ENCODE measurements around the gene PET100.

The PET100 gene

GRCh38 chr19:7619671-7620441, 9.7 kb upstream of the PET100 start:
- H3K27ac Mint-ChIP-seq: peak overlapping the region; percentile 5
- H3K36me3 Mint-ChIP-seq: peaks cover 32% of the 10 kb centered on the region
- H3K27me3 Mint-ChIP-seq: no peaks in the 10 kb centered on the region
- no peaks in the 10 kb centered on the region for H3K4me1 Mint-ChIP-seq
- H3K4me3 Mint-ChIP-seq: no peak overlapping the region
- CTCF ChIA-PET: no interaction called here
- no peak for DNase-seq
- H3K9me3 Mint-ChIP-seq: no peaks in the 10 kb centered on the region

GRCh38 chr19:7620442-7621412, 8.9 kb upstream of the PET100 start:
- Mint-ChIP-seq H3K27ac (no peak overlapping the region), H3K4me1 (no peaks in the 10 kb centered on the region), H3K27me3 (no peaks in the 10 kb centered on the region), H3K36me3 (peaks cover 36% of the 10 kb centered on the region), H3K4me3 (no peak overlapping the region), H3K9me3 (no peaks in the 10 kb centered on the region)
- DNase-seq: no peak
- CTCF ChIA-PET: no interaction called here

GRCh38 chr19:7622933-7623685, 6.5 kb upstream of the PET100 start:
- CTCF ChIA-PET: no interaction called here
- Mint-ChIP-seq H3K27ac (no peak overlapping the region), H3K36me3 (peaks cover 41% of the 10 kb centered on the region), H3K4me3 (no peak overlapping the region), H3K9me3 (no peaks in the 10 kb centered on the region), H3K27me3 (no peaks in the 10 kb centered on the region), H3K4me1 (peaks cover 11% of the 10 kb centered on the region)
- DNase-seq: no peak

GRCh38 chr19:7623725-7624603, 5.6 kb upstream of the PET100 start:
- H3K27ac Mint-ChIP-seq: no peak overlapping the region
- DNase-seq: no peak
- CTCF ChIA-PET: no interaction called here

GRCh38 chr19:7624810-7625209, 4.8 kb upstream of the PET100 start:
- no peak for DNase-seq
- CTCF ChIA-PET: no interaction called here
- no peaks in the 10 kb centered on the region for H3K27me3 Mint-ChIP-seq
- H3K27ac Mint-ChIP-seq: no peak overlapping the region
- H3K36me3 Mint-ChIP-seq: peaks cover 42% of the 10 kb centered on the region
- no peak overlapping the region for H3K4me3 Mint-ChIP-seq
- peaks cover 28% of the 10 kb centered on the region for H3K4me1 Mint-ChIP-seq
- no peaks in the 10 kb centered on the region for H3K9me3 Mint-ChIP-seq

More at GRCh38 chr19:7623725-7624603, 5.6 kb upstream of the PET100 start:
- Mint-ChIP-seq H3K36me3 (peaks cover 35% of the 10 kb centered on the region), H3K4me3 (no peak overlapping the region), H3K27me3 (no peaks in the 10 kb centered on the region), H3K9me3 (no peaks in the 10 kb centered on the region), H3K4me1 (peaks cover 20% of the 10 kb centered on the region)

GRCh38 chr19:7625763-7626372, 3.7 kb upstream of the PET100 start:
- no peak overlapping the region for H3K27ac Mint-ChIP-seq
- H3K36me3 Mint-ChIP-seq: peaks cover 42% of the 10 kb centered on the region
- CTCF ChIA-PET: no interaction called here
- H3K4me1 Mint-ChIP-seq: peaks cover 37% of the 10 kb centered on the region
- no peak overlapping the region for H3K4me3 Mint-ChIP-seq
- H3K9me3 Mint-ChIP-seq: no peaks in the 10 kb centered on the region
- no peak for DNase-seq
- H3K27me3 Mint-ChIP-seq: no peaks in the 10 kb centered on the region

- peaks cover 37% of the 10 kb centered on the region for H3K36me3 Mint-ChIP-seq
- CTCF ChIA-PET: no interaction called here
- no peaks in the 10 kb centered on the region for H3K9me3 Mint-ChIP-seq
- no peaks in the 10 kb centered on the region for H3K27me3 Mint-ChIP-seq
- peaks cover 40% of the 10 kb centered on the region for H3K4me1 Mint-ChIP-seq
- H3K4me3 Mint-ChIP-seq: no peak overlapping the region
- DNase-seq: no peak
- peak overlapping the region; percentile 42 for H3K27ac Mint-ChIP-seq
These were observed 2.4 kb upstream of the PET100 start for GRCh38 chr19:7627166-7627565.

- no peaks in the 10 kb centered on the region for H3K27me3 Mint-ChIP-seq
- no peaks in the 10 kb centered on the region for H3K9me3 Mint-ChIP-seq
- peak overlapping the region; percentile 98 for H3K27ac Mint-ChIP-seq
- CTCF ChIA-PET: interaction anchor here (1.2 kb wide), 1 partner anchor 9 kb away, joined by 3 read pairs; no protein-coding TSS in a partner anchor
- DNase-seq: peak; percentile 34
- peak overlapping the region; percentile 92 for H3K4me3 Mint-ChIP-seq
- peaks cover 36% of the 10 kb centered on the region for H3K36me3 Mint-ChIP-seq
- H3K4me1 Mint-ChIP-seq: peaks cover 40% of the 10 kb centered on the region
These were observed 843 bp upstream of the PET100 start for GRCh38 chr19:7628589-7629311.

- Mint-ChIP-seq H3K27ac (peak overlapping the region; percentile 47), H3K4me1 (peaks cover 51% of the 10 kb centered on the region), H3K9me3 (no peaks in the 10 kb centered on the region), H3K36me3 (peaks cover 28% of the 10 kb centered on the region), H3K4me3 (peak overlapping the region; percentile 19), H3K27me3 (peaks cover under 1% of the 10 kb centered on the region)
- CTCF ChIA-PET: no interaction called here
- DNase-seq: no peak
These were observed 2.0 kb downstream of the PET100 start for GRCh38 chr19:7631577-7631976.

- Mint-ChIP-seq H3K9me3 (no peaks in the 10 kb centered on the region), H3K27me3 (peaks cover 4% of the 10 kb centered on the region), H3K4me3 (no peak overlapping the region), H3K36me3 (peaks cover 23% of the 10 kb centered on the region), H3K27ac (no peak overlapping the region), H3K4me1 (peaks cover 49% of the 10 kb centered on the region)
- CTCF ChIA-PET: no interaction called here
- DNase-seq: no peak
These were observed 3.0 kb downstream of the PET100 start for GRCh38 chr19:7632340-7633203.

GRCh38 chr19:7633698-7634097, 4.1 kb downstream of the PET100 start, which contains the start of gene PCP2:
TSS of gene PCP2 (minus strand) at chr19:7633719. CDS start at chr19:7633457, 262 bp downstream.
- H3K36me3 Mint-ChIP-seq: peaks cover 23% of the 10 kb centered on the region
- CTCF ChIA-PET: no interaction called here
- no peak for DNase-seq
- no peak within 1 kb of the TSS for H3K4me3 Mint-ChIP-seq
- peaks cover 4% of the 10 kb centered on the region for H3K27me3 Mint-ChIP-seq
- H3K9me3 Mint-ChIP-seq: no peaks in the 10 kb centered on the region
- H3K27ac Mint-ChIP-seq: no peak within 1 kb of the TSS
- H3K4me1 Mint-ChIP-seq: peaks cover 49% of the 10 kb centered on the region

- peak overlapping the region; percentile 81 for H3K4me3 Mint-ChIP-seq
These were observed 6.1 kb downstream of the PET100 start for GRCh38 chr19:7635670-7636069.

More at GRCh38 chr19:7635670-7636069, 6.1 kb downstream of the PET100 start:
- peaks cover 4% of the 10 kb centered on the region for H3K27me3 Mint-ChIP-seq
- peak overlapping the region; percentile 84 for H3K27ac Mint-ChIP-seq
- DNase-seq: no peak
- peaks cover 29% of the 10 kb centered on the region for H3K36me3 Mint-ChIP-seq
- CTCF ChIA-PET: interaction anchor here (1.0 kb wide), 1 partner anchor 17 kb away, joined by 4 read pairs; no protein-coding TSS in a partner anchor
- peaks cover 41% of the 10 kb centered on the region for H3K4me1 Mint-ChIP-seq
- peaks cover 9% of the 10 kb centered on the region for H3K9me3 Mint-ChIP-seq
